ENCODE data around the gene DRD2. TPM values are rescaled to one million over a fixed set of nuclear protein-coding genes. Genes with fewer than 3 reads are reported as not detected.

The DRD2 gene
- total RNA-seq, 1 donor from 2014 or later, result not detected

DNA sequence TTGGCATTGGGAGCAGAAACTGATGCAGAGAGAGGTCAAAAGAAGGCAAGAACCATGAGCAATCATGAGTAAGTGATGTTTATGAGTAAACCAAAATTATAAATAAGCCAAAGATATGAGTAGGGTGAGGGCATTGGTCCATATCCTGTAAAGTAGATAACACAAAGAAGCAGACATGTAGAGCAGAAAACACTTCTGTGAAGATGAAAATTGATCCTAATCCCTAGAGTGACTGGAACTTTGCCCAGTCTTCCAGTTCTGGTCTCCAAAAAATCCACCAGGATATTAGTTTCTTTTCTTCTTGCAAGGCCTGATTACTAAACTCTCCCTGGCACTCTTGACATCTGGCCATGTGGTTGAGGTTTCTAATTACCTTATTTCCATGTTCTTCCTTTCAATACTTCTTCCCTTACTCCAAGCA, 13.7 kb upstream of the DRD2 start:
- no peaks in the 10 kb centered on the region for H3K4me1 ChIP-seq (ENCODE audit: control insufficient read depth in 3 of 3, insufficient read depth in 3 of 3, low read length in 3 of 3)
- no peaks in the 10 kb centered on the region for H3K9me3 ChIP-seq (ENCODE audit: control insufficient read depth in 3 of 3, low read length in 3 of 3)
- no peak overlapping the region for H3K4me3 ChIP-seq (ENCODE audit: low read length in 3 of 3)
- H3K9ac ChIP-seq (ENCODE audit: low read depth in 1 of 3, low read length in 3 of 3), result no peak overlapping the region
- no peaks in the 10 kb centered on the region for H3K36me3 ChIP-seq (ENCODE audit: control insufficient read depth in 3 of 3, insufficient read depth in 3 of 3, low read length in 3 of 3)
- H3K27ac ChIP-seq (ENCODE audit: low read depth, low read length), result no peak overlapping the region
- H3K27me3 ChIP-seq (ENCODE audit: control insufficient read depth in 3 of 3, insufficient read depth in 3 of 3, low read length in 3 of 3), result no peaks in the 10 kb centered on the region

DNA sequence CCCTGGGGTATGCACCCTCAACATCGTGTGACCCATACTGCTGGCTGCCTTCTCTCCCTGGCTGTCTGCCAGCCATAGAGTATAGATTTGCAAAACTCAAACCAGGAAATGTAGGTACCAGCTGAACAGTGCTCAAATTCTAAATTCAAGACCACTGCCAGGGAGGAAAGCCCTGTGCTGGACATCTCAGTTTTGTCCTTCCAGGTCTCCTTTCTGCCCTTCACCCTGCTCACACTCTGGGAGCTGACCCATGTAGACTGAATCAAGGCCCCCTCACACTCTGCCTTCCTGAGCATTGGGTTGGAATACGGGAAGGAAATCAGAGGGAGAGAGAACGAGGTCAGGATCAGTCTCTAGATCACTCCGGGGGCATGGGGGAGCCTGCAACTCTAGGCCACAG, 12.4 kb upstream of the DRD2 start:
- Histone ChIP-seq H3K27ac (ENCODE audit: low read depth, low read length) (no peak overlapping the region), H3K9me3 (ENCODE audit: control insufficient read depth in 3 of 3, low read length in 3 of 3) (no peaks in the 10 kb centered on the region), H3K27me3 (ENCODE audit: control insufficient read depth in 3 of 3, insufficient read depth in 3 of 3, low read length in 3 of 3) (no peaks in the 10 kb centered on the region), H3K36me3 (ENCODE audit: control insufficient read depth in 3 of 3, insufficient read depth in 3 of 3, low read length in 3 of 3) (no peaks in the 10 kb centered on the region), H3K9ac (ENCODE audit: low read depth in 1 of 3, low read length in 3 of 3) (no peak overlapping the region), H3K4me1 (ENCODE audit: control insufficient read depth in 3 of 3, insufficient read depth in 3 of 3, low read length in 3 of 3) (no peaks in the 10 kb centered on the region), H3K4me3 (ENCODE audit: low read length in 3 of 3) (no peak overlapping the region)

DNA sequence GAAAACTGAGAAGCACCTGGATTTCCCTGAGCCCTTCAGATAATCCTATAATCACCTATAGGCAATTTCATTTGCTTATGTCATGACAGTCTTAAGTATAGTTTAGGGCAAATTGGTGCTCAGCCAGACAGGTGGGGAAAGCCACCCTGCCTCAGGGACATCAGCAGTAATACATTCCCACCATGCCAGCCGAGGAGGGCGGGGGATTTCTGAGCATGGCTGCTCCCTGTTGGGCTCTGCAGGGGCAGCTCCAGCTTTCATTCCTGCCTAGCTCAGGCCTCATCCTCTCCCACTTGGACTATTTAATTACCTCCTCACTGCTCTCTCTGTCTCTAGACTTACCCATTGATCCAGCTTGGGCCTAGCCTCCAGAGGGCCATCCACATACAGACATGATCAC, 9.0 kb upstream of the DRD2 start:
- Histone ChIP-seq H3K27ac (ENCODE audit: low read depth, low read length) (no peak overlapping the region), H3K9me3 (ENCODE audit: control insufficient read depth in 3 of 3, low read length in 3 of 3) (no peaks in the 10 kb centered on the region), H3K27me3 (ENCODE audit: control insufficient read depth in 3 of 3, insufficient read depth in 3 of 3, low read length in 3 of 3) (peaks cover under 1 to 11% (median 7%) of the 10 kb centered on the region in 3 donors), H3K9ac (ENCODE audit: low read depth in 1 of 3, low read length in 3 of 3) (no peak overlapping the region), H3K36me3 (ENCODE audit: control insufficient read depth in 3 of 3, insufficient read depth in 3 of 3, low read length in 3 of 3) (no peaks in the 10 kb centered on the region), H3K4me1 (ENCODE audit: control insufficient read depth in 3 of 3, insufficient read depth in 3 of 3, low read length in 3 of 3) (no peaks in the 10 kb centered on the region), H3K4me3 (ENCODE audit: low read length in 3 of 3) (no peak overlapping the region)

DNA sequence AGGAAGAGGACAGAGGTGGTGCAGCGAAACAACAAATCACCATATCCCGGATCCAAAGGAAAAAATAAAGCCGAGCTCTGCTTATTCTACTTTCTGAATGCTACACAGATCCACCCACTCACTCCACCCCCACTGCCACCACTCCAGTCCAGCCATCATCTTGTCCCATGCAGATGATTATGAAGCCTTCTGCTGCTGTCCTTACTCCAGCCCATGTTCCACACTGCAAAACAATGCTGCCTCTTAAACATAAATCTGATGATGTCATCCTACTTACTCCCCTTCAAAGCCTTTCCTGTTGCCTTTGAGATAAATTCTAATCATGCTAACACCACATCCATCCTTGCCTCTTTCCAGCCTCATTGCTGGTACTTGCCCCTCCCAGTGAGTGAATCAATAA, 6.5 kb upstream of the DRD2 start:
- H3K36me3 ChIP-seq (ENCODE audit: control insufficient read depth in 3 of 3, insufficient read depth in 3 of 3, low read length in 3 of 3), result no peaks in the 10 kb centered on the region
- H3K9me3 ChIP-seq (ENCODE audit: control insufficient read depth in 3 of 3, low read length in 3 of 3), result no peaks in the 10 kb centered on the region
- no peaks in the 10 kb centered on the region for H3K4me1 ChIP-seq (ENCODE audit: control insufficient read depth in 3 of 3, insufficient read depth in 3 of 3, low read length in 3 of 3)
- no peak overlapping the region for H3K4me3 ChIP-seq (ENCODE audit: low read length in 3 of 3)
- no peak overlapping the region for H3K27ac ChIP-seq (ENCODE audit: low read depth, low read length)
- no peak overlapping the region for H3K9ac ChIP-seq (ENCODE audit: low read depth in 1 of 3, low read length in 3 of 3)
- peaks cover 20 to 32% (median 24%) of the 10 kb centered on the region in 3 donors for H3K27me3 ChIP-seq (ENCODE audit: control insufficient read depth in 3 of 3, insufficient read depth in 3 of 3, low read length in 3 of 3)

DNA sequence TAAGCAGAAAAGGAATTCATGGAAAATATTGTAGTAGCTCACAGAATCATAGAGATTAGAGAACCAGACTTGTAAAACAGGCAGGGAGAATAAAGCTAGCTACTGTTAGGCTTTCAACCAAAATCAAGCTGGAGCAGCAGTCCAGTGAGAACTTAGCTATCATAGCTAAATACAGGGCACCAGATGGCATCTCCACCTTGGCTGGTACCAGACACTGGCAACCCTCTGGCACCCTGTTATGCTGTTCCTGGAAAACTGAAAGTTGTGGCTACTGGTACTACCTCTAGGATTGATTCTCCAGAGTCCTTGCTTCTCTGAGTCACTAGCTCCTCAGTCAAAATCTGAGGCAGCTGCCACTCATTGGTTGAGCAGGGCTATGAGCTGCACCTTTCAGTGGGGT, 6.0 kb upstream of the DRD2 start:
- Histone ChIP-seq H3K27me3 (ENCODE audit: control insufficient read depth in 3 of 3, insufficient read depth in 3 of 3, low read length in 3 of 3) (peaks cover 24 to 37% (median 28%) of the 10 kb centered on the region in 3 donors), H3K9ac (ENCODE audit: low read depth in 1 of 3, low read length in 3 of 3) (no peak overlapping the region), H3K27ac (ENCODE audit: low read depth, low read length) (no peak overlapping the region), H3K9me3 (ENCODE audit: control insufficient read depth in 3 of 3, low read length in 3 of 3) (no peaks in the 10 kb centered on the region), H3K36me3 (ENCODE audit: control insufficient read depth in 3 of 3, insufficient read depth in 3 of 3, low read length in 3 of 3) (no peaks in the 10 kb centered on the region), H3K4me3 (ENCODE audit: low read length in 3 of 3) (no peak overlapping the region), H3K4me1 (ENCODE audit: control insufficient read depth in 3 of 3, insufficient read depth in 3 of 3, low read length in 3 of 3) (no peaks in the 10 kb centered on the region)

DNA sequence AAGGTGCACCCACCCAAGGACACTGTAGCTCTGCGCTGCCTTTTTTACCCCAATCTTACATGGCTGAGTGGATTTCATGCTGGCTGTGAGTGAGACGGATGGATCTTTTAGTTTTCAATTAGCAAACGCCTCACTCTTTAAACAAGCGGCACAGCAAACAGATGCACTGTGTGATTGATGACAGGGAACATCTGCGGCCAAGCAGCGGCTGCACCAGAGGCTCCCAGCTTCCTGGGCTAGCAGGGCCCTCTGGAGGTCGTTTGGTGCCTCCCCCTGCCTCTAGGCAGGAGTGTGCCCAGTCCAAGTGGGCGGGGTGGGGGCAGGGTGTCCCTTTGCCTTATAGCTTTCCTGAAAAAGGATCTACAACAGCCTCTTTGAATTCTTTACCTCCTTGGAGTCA, 2.1 kb upstream of the DRD2 start:
- no peaks in the 10 kb centered on the region for H3K9me3 ChIP-seq (ENCODE audit: control insufficient read depth in 3 of 3, low read length in 3 of 3)
- no peak overlapping the region for H3K9ac ChIP-seq (ENCODE audit: low read depth in 1 of 3, low read length in 3 of 3)
- H3K4me1 ChIP-seq (ENCODE audit: control insufficient read depth in 3 of 3, insufficient read depth in 3 of 3, low read length in 3 of 3), result no peaks in the 10 kb centered on the region
- no peaks in the 10 kb centered on the region for H3K36me3 ChIP-seq (ENCODE audit: control insufficient read depth in 3 of 3, insufficient read depth in 3 of 3, low read length in 3 of 3)
- H3K4me3 ChIP-seq (ENCODE audit: low read length in 3 of 3), result no peak overlapping the region
- no peak overlapping the region for H3K27ac ChIP-seq (ENCODE audit: low read depth, low read length)
- H3K27me3 ChIP-seq (ENCODE audit: control insufficient read depth in 3 of 3, insufficient read depth in 3 of 3, low read length in 3 of 3), result peaks cover 50 to 64% (median 55%) of the 10 kb centered on the region in 3 donors

DNA sequence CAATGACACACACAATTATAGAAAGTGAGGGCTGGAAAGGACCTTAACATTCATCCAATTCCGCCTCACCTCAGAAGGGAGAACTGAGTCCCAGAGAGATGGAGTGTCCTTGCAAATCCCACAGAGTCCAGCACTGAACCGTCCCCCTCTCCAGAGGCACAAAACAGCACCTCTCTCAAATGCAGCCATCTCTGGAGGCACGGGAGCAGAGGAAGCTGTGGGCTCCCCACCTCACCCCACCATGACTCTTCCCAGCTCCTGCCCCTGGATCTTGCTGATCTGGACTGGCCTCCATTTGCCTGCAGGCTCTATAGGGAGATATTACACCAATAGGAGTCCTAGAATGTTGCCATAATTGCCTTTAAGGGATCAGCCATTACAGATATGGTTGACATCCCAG, 1.4 kb upstream of the DRD2 start:
- H3K9ac ChIP-seq (ENCODE audit: low read depth in 1 of 3, low read length in 3 of 3), result no peak overlapping the region
- H3K9me3 ChIP-seq (ENCODE audit: control insufficient read depth in 3 of 3, low read length in 3 of 3), result no peaks in the 10 kb centered on the region
- H3K27me3 ChIP-seq (ENCODE audit: control insufficient read depth in 3 of 3, insufficient read depth in 3 of 3, low read length in 3 of 3), result peaks cover 57 to 64% (median 60%) of the 10 kb centered on the region in 3 donors
- no peaks in the 10 kb centered on the region for H3K36me3 ChIP-seq (ENCODE audit: control insufficient read depth in 3 of 3, insufficient read depth in 3 of 3, low read length in 3 of 3)
- H3K4me3 ChIP-seq (ENCODE audit: low read length in 3 of 3), result no peak overlapping the region
- H3K27ac ChIP-seq (ENCODE audit: low read depth, low read length), result no peak overlapping the region
- no peaks in the 10 kb centered on the region for H3K4me1 ChIP-seq (ENCODE audit: control insufficient read depth in 3 of 3, insufficient read depth in 3 of 3, low read length in 3 of 3)

DNA sequence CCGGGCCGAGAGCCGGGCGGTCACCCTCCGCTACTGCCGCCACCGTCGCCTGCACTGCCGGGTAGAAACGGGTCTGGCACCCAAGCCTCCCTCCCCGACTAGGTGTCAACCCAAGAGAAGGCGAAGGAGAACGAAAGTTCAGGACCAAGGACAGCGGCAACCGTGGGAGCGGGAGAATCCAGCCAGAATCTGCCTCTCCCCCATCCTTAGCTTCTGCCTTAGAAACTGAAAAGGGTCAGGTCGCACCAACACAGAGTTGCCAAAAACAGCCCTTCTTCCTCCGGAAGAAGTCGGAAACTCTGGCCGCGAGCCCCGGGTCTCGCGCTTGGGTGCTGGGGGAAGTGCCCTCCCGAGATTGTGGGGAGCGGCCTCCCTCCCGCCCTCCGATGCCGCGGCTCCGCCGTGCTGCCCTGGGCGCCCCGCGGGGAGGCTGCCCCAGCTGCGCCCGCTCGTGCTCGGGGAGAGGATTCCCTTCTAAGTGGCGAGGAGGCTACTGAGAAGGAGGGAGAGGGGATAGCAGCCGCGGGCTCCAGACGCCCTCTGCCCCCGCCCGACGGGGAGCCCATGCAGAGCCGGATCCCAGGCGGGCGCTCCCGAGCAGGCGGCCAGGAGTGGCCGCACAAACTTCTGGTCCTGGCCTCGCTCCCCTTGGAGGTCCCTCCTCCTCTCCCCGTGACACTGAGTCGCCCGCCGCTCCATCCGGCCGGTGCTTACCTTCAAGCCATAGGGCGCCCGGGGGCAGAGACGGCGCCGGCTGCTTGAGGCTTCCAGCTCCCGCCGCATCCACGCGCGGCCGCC, 637 bp downstream of the DRD2 start:
- H3K36me3 ChIP-seq (ENCODE audit: control insufficient read depth in 3 of 3, insufficient read depth in 3 of 3, low read length in 3 of 3), result no peaks in the 10 kb centered on the region
- no peaks in the 10 kb centered on the region for H3K4me1 ChIP-seq (ENCODE audit: control insufficient read depth in 3 of 3, insufficient read depth in 3 of 3, low read length in 3 of 3)
- no peak overlapping the region for H3K27ac ChIP-seq (ENCODE audit: low read depth, low read length)
- no peaks in the 10 kb centered on the region for H3K9me3 ChIP-seq (ENCODE audit: control insufficient read depth in 3 of 3, low read length in 3 of 3)
- peaks cover 57 to 61% (median 57%) of the 10 kb centered on the region in 3 donors for H3K27me3 ChIP-seq (ENCODE audit: control insufficient read depth in 3 of 3, insufficient read depth in 3 of 3, low read length in 3 of 3)
- H3K9ac ChIP-seq (ENCODE audit: low read depth in 1 of 3, low read length in 3 of 3), result no peak overlapping the region
- no peak overlapping the region for H3K4me3 ChIP-seq (ENCODE audit: low read length in 3 of 3)

DNA sequence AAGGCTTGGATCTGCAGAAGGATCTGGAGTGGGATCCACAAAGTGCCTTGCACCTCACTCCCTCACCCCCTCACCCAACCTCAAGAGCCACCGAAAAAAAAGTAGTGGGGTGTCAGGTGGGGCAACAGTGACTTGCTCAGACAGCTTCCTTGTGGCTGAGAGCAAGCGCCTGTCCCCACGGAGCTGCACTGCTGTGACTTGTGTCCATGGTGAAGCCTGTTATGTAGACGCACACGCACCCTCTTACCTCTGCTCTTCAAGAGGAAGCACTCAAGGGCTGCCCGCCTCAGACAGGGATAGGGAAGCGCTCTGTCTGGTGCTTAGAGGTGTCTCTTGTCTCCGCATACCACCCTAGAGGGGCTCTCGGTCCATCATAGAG, 1.2 kb downstream of the DRD2 start:
- H3K4me1 ChIP-seq (ENCODE audit: control insufficient read depth in 3 of 3, insufficient read depth in 3 of 3, low read length in 3 of 3), result no peaks in the 10 kb centered on the region
- H3K27me3 ChIP-seq (ENCODE audit: control insufficient read depth in 3 of 3, insufficient read depth in 3 of 3, low read length in 3 of 3), result peaks cover 55 to 58% (median 55%) of the 10 kb centered on the region in 3 donors
- no peaks in the 10 kb centered on the region for H3K36me3 ChIP-seq (ENCODE audit: control insufficient read depth in 3 of 3, insufficient read depth in 3 of 3, low read length in 3 of 3)
- no peaks in the 10 kb centered on the region for H3K9me3 ChIP-seq (ENCODE audit: control insufficient read depth in 3 of 3, low read length in 3 of 3)
- H3K9ac ChIP-seq (ENCODE audit: low read depth in 1 of 3, low read length in 3 of 3), result no peak overlapping the region
- no peak overlapping the region for H3K27ac ChIP-seq (ENCODE audit: low read depth, low read length)
- no peak overlapping the region for H3K4me3 ChIP-seq (ENCODE audit: low read length in 3 of 3)

DNA sequence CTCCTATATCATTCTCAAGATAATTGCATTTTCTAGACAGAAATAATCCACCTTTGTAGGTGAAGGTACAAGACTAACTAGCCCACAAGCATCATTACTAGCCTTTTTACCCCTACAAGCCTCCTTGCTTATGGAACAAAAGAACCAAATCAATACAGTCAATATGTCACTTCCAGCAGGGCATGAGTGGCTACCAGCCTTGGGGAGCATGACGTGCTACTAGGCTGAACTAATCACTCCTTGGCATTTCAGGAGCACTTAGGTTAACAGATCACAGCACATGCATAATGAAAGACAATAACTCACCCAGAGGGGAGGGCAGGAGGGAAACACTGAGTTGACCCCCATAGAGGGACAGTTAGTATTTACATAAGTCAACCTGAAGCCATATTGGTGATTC, 2.7 kb downstream of the DRD2 start:
- no peak overlapping the region for H3K27ac ChIP-seq (ENCODE audit: low read depth, low read length)
- peaks cover 43 to 52% (median 45%) of the 10 kb centered on the region in 3 donors for H3K27me3 ChIP-seq (ENCODE audit: control insufficient read depth in 3 of 3, insufficient read depth in 3 of 3, low read length in 3 of 3)
- H3K9me3 ChIP-seq (ENCODE audit: control insufficient read depth in 3 of 3, low read length in 3 of 3), result no peaks in the 10 kb centered on the region
- no peaks in the 10 kb centered on the region for H3K36me3 ChIP-seq (ENCODE audit: control insufficient read depth in 3 of 3, insufficient read depth in 3 of 3, low read length in 3 of 3)
- no peaks in the 10 kb centered on the region for H3K4me1 ChIP-seq (ENCODE audit: control insufficient read depth in 3 of 3, insufficient read depth in 3 of 3, low read length in 3 of 3)
- no peak overlapping the region for H3K9ac ChIP-seq (ENCODE audit: low read depth in 1 of 3, low read length in 3 of 3)
- no peak overlapping the region for H3K4me3 ChIP-seq (ENCODE audit: low read length in 3 of 3)

Measured in skeletal muscle tissue (tissue), 4 donors.